Activated B cell treated with CpG ODN at 0.5 μM for 24 hours (primary cell): ENCODE measurements around the gene NAIF1. TPM values are rescaled to one million over a fixed set of nuclear protein-coding genes. Genes with fewer than 3 reads are reported as not detected.
A peak's percentile ranks its signal among the peaks of the same experiment; 100 is the strongest.

Experiments
- ATAC-seq: fragments of 200-7000 bp; cut with Tn5 transposase; one replicate; pipeline ENCODE4 v1.10.0; 2021; ENCODE audit warnings: low read depth, mild to moderate bottlenecking, moderate library complexity
- CTCF ChIA-PET: fragments of 350-600 bp; sonication (Branson Sonifier 250); formaldehyde crosslinking; loops from one replicate; lab custom pipeline; 2021; ENCODE audit warnings: antibody characterized with exemption; lab: Charles Lee
- POLR2A ChIA-PET: fragments of 350-600 bp; sonication (Branson Sonifier 250); formaldehyde crosslinking; loops from one replicate; lab custom pipeline; 2021; ENCODE audit warnings: antibody characterized with exemption; lab: Charles Lee
- DNase-seq: peaks from one replicate; pipeline ENCODE4 v3.0.0; 2022
- H3K27ac Mint-ChIP-seq: one replicate; pipeline ENCODE4 v1.8.0; 2020; ENCODE audit warnings: mixed read lengths
- H3K27me3 Mint-ChIP-seq: one replicate; pipeline ENCODE4 v1.8.0; 2021; ENCODE audit warnings: mixed read lengths
- H3K36me3 Mint-ChIP-seq: one replicate; pipeline ENCODE4 v1.8.0; 2021; ENCODE audit warnings: low read depth, mixed read lengths
- H3K4me1 Mint-ChIP-seq: one replicate; pipeline ENCODE4 v1.8.0; 2021; ENCODE audit warnings: mixed read lengths
- H3K4me3 Mint-ChIP-seq: one replicate; pipeline ENCODE4 v1.8.0; 2020; ENCODE audit warnings: mild to moderate bottlenecking, mixed read lengths
- H3K9me3 Mint-ChIP-seq: one replicate; pipeline ENCODE4 v1.8.0; 2020; ENCODE audit warnings: mixed read lengths
- CTCF ChIP-seq: fragments of 200-600 bp; IDR thresholded peaks from one replicate; pipeline ENCODE4 v1.8.0; 2022; ENCODE audit warnings: antibody characterized with exemption, mild to moderate bottlenecking
- intact Hi-C: fragments of 100-400 bp; cut with micrococcal nuclease; formaldehyde crosslinking; loops from one replicate; pipeline ENCODE4 v1.15.1; 2024
- total RNA-seq: library from RNA; stranded (reverse); gene quantifications from 2 replicates; pipeline ENCODE4 v1.2.3, GENCODE V29; 2022

Gene NAIF1
- total RNA-seq, 1 donor from 2014 or later = 10.4 TPM

- Mint-ChIP-seq H3K36me3 (peaks cover 16% of the 10 kb centered on the region), H3K27ac (peak overlapping the region; percentile 82), H3K27me3 (no peaks in the 10 kb centered on the region), H3K4me3 (peak overlapping the region; percentile 41), H3K9me3 (no peaks in the 10 kb centered on the region), H3K4me1 (peaks cover 54% of the 10 kb centered on the region)
- no peak for TF ChIP-seq CTCF
- ATAC-seq = peak; percentile 7
- POLR2A ChIA-PET = interaction anchor here (1.2 to 1.7 kb wide), 3 partner anchors 9 to 37 kb away, joined by 3 to 10 read pairs (median 5); no protein-coding TSS in a partner anchor
- no peak for DNase-seq
- CTCF ChIA-PET = interaction anchor here (1.1 kb wide), 1 partner anchor 120 kb away, joined by 3 read pairs; no protein-coding TSS in a partner anchor
- intact Hi-C loops = no loop called here
These were observed 4.0 kb downstream of the NAIF1 start for GRCh38 chr9:128062846-128063831.

- ChIA-PET CTCF (no interaction called here), POLR2A (interaction anchor here (1.2 to 1.7 kb wide), 2 partner anchors 32 to 36 kb away, joined by 3 to 5 read pairs; no protein-coding TSS in a partner anchor)
- ATAC-seq = no peak
- Mint-ChIP-seq H3K4me1 (peaks cover 54% of the 10 kb centered on the region), H3K27me3 (no peaks in the 10 kb centered on the region), H3K36me3 (peaks cover 16% of the 10 kb centered on the region), H3K9me3 (no peaks in the 10 kb centered on the region), H3K27ac (peak overlapping the region; percentile 82), H3K4me3 (peak overlapping the region; percentile 60)
- TF ChIP-seq CTCF = no peak
- intact Hi-C loops = no loop called here
- no peak for DNase-seq
These were observed 4.8 kb downstream of the NAIF1 start for GRCh38 chr9:128062279-128062678.

GRCh38 chr9:128061275-128061960, 5.7 kb downstream of the NAIF1 start:
- TF ChIP-seq CTCF = no peak
- DNase-seq (no peak), ATAC-seq (peak; percentile 19)
- POLR2A ChIA-PET = interaction anchor here (1.0 kb wide), 1 partner anchor 63 kb away, joined by 3 read pairs; no protein-coding TSS in a partner anchor
- peaks cover 16% of the 10 kb centered on the region for H3K36me3 Mint-ChIP-seq
- no peaks in the 10 kb centered on the region for H3K27me3 Mint-ChIP-seq
- peaks cover 52% of the 10 kb centered on the region for H3K4me1 Mint-ChIP-seq
- intact Hi-C loops = no loop called here
- peak overlapping the region; percentile 82 for H3K27ac Mint-ChIP-seq
- H3K4me3 Mint-ChIP-seq = peak overlapping the region; percentile 64
- H3K9me3 Mint-ChIP-seq = no peaks in the 10 kb centered on the region
- CTCF ChIA-PET = no interaction called here

GRCh38 chr9:128059365-128059983, 7.6 kb downstream of the NAIF1 start:
- TF ChIP-seq CTCF = no peak
- Mint-ChIP-seq H3K36me3 (peaks cover 16% of the 10 kb centered on the region), H3K27me3 (no peaks in the 10 kb centered on the region), H3K4me3 (no peak overlapping the region), H3K9me3 (no peaks in the 10 kb centered on the region), H3K4me1 (peaks cover 35% of the 10 kb centered on the region), H3K27ac (no peak overlapping the region)
- POLR2A ChIA-PET = interaction anchor here (0.6 to 0.7 kb wide), 2 partner anchors 12 to 605 kb away, joined by 3 to 5 read pairs; no protein-coding TSS in a partner anchor
- no peak for DNase-seq
- ATAC-seq = no peak
- intact Hi-C loops = no loop called here
- CTCF ChIA-PET = no interaction called here
